Measurements from ENCODE around the gene FNIP1. TPM values are rescaled to one million over a fixed set of nuclear protein-coding genes. Genes with fewer than 3 reads are reported as not detected.

The FNIP1 gene
- polyA plus RNA-seq, 1 experiment: 15.8 TPM

- no peak for DNase-seq (ENCODE audit: low read depth, low spot score)
- H3K27ac ChIP-seq (ENCODE audit: low read depth, low read length): no peak overlapping the region
- H3K4me3 ChIP-seq (ENCODE audit: low read depth, low read length): no peak overlapping the region
- CTCF ChIA-PET: interaction anchor here (0.8 to 3.0 kb wide), 3 partner anchors 197 to 252 kb away, joined by 4 to 44 read pairs (median 5); no protein-coding TSS in a partner anchor
- no peaks in the 10 kb centered on the region for H3K9me3 ChIP-seq (ENCODE audit: control insufficient read depth, insufficient read depth, low read length)
- POLR2A ChIA-PET: interaction anchor here (0.6 kb wide), 1 partner anchor 391 kb away, joined by 4 read pairs; no protein-coding TSS in a partner anchor
- H3K27me3 ChIP-seq (ENCODE audit: control insufficient read depth, insufficient read depth, low read length): no peaks in the 10 kb centered on the region
- TF ChIP-seq, protein P1, sequence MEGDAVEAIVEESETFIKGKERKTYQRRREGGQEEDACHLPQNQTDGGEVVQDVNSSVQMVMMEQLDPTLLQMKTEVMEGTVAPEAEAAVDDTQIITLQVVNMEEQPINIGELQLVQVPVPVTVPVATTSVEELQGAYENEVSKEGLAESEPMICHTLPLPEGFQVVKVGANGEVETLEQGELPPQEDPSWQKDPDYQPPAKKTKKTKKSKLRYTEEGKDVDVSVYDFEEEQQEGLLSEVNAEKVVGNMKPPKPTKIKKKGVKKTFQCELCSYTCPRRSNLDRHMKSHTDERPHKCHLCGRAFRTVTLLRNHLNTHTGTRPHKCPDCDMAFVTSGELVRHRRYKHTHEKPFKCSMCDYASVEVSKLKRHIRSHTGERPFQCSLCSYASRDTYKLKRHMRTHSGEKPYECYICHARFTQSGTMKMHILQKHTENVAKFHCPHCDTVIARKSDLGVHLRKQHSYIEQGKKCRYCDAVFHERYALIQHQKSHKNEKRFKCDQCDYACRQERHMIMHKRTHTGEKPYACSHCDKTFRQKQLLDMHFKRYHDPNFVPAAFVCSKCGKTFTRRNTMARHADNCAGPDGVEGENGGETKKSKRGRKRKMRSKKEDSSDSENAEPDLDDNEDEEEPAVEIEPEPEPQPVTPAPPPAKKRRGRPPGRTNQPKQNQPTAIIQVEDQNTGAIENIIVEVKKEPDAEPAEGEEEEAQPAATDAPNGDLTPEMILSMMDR (IDR thresholded peaks at IDR 0.05; ENCODE audit: low read depth, low read length): no peak
These were observed 13.9 kb upstream of the FNIP1 start for GRCh38 chr5:131810510-131811249.

DNA sequence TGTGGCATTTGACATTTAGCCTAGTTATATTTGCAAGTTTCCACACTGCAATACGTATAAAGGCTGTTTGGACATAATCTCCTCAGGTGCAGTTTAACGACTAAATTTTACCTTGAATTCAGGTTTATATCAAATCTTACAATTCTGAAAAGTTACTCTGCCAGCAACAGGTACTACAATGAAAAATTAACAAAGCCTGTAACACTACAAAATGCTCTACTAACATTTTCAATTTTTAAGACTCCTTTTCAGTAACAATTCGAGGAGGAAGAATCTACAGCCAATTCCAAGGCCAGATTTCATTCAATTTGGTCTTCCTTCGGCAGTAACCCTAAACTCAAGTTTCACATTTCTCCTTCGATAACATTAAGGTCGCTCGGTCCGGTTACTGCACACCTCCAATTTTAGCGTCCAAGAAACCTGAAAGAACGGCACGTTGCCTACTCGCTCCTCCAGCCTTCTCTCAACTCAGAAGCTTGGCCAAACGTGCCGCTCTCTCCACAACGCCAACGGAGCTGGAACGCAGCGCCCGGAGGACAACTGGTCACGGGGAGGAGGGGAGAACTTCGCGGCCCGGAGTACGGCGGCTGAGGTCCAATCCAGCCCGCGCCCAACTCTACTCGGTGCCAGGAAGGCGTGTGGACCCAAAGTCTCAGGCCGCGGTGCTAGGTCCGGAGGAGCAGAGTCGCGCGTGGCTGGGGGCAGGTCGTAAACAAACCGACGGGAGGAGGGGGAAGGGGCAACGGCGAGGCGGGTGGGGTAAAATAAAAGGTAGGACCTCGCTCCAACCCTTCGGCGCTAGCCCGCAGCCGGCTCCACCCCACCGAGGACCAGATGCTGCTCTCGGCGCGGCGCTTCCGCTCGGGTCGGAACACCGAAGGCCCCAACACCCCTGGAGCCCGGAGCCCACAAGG, 681 bp downstream of the FNIP1 start:
- TF ChIP-seq, protein P1 (IDR thresholded peaks at IDR 0.05; ENCODE audit: low read depth, low read length): no peak
- Histone ChIP-seq H3K9me3 (ENCODE audit: control insufficient read depth, insufficient read depth, low read length) (peaks cover 4% of the 10 kb centered on the region; the same call in 1 of the 2 replicates), H3K4me3 (ENCODE audit: low read depth, low read length) (peak overlapping the region; percentile 83), H3K27ac (ENCODE audit: low read depth, low read length) (peak overlapping the region; percentile 89), H3K27me3 (ENCODE audit: control insufficient read depth, insufficient read depth, low read length) (no peaks in the 10 kb centered on the region)
- POLR2A ChIA-PET: interaction anchor here (0.5 to 1.5 kb wide), 6 partner anchors 9 to 308 kb away, joined by 3 to 9 read pairs (median 4); no protein-coding TSS in a partner anchor
- CTCF ChIA-PET: interaction anchor here (0.6 kb wide), 1 partner anchor 13 kb away, joined by 4 read pairs; no protein-coding TSS in a partner anchor
- DNase-seq (ENCODE audit: low read depth, low spot score): no peak

- Histone ChIP-seq H3K9me3 (ENCODE audit: control insufficient read depth, insufficient read depth, low read length) (peaks cover 4% of the 10 kb centered on the region; the same call in 1 of the 2 replicates), H3K27me3 (ENCODE audit: control insufficient read depth, insufficient read depth, low read length) (no peaks in the 10 kb centered on the region), H3K4me3 (ENCODE audit: low read depth, low read length) (peak overlapping the region; percentile 83), H3K27ac (ENCODE audit: low read depth, low read length) (no peak overlapping the region)
- ChIA-PET POLR2A (no interaction called here), CTCF (no interaction called here)
- TF ChIP-seq, protein P1 (IDR thresholded peaks at IDR 0.05; ENCODE audit: low read depth, low read length): no peak
- no peak for DNase-seq (ENCODE audit: low read depth, low spot score)
These were observed 1.6 kb downstream of the FNIP1 start for GRCh38 chr5:131795228-131795627.

DNA sequence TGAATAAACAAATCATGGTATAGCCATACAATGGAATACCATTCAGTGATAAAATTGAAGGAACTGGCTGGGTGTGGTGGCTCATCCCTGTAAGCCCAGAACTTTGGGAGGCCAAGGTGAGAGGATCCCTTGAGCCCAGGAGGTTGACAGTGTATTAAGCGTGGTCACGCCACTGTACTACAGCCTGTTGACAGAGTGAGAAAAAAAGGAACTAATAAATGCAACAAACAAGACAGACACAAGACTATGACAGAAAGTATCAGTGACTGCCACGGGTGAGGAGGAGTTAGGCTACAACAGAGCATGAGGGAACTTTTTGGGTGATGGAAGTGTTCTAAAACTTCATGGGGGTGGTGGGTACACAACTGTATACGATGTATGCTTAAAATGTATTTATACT, 2.2 kb downstream of the FNIP1 start:
- CTCF ChIA-PET: no interaction called here
- DNase-seq (ENCODE audit: low read depth, low spot score): no peak
- no peak overlapping the region for H3K27ac ChIP-seq (ENCODE audit: low read depth, low read length)

More for the DNA sequence above, 2.2 kb downstream of the FNIP1 start:
- peak overlapping the region; percentile 8 for H3K4me3 ChIP-seq (ENCODE audit: low read depth, low read length)
- POLR2A ChIA-PET: no interaction called here
- TF ChIP-seq, protein P1 (IDR thresholded peaks at IDR 0.05; ENCODE audit: low read depth, low read length): no peak
- H3K27me3 ChIP-seq (ENCODE audit: control insufficient read depth, insufficient read depth, low read length): no peaks in the 10 kb centered on the region
- peaks cover 4% of the 10 kb centered on the region; the same call in 1 of the 2 replicates for H3K9me3 ChIP-seq (ENCODE audit: control insufficient read depth, insufficient read depth, low read length)

All from AG04450 (cell line).